Keratinocyte (primary cell): Measurements from ENCODE around the gene CASP3. TPM values are rescaled to one million over a fixed set of nuclear protein-coding genes. Genes with fewer than 3 reads are reported as not detected.

Experiments
- DNase-seq: peaks from one replicate; pipeline ENCODE4 v3.0.0-alpha.2; 2011; ENCODE audit warnings: low read depth, missing footprints, low spot score
- FAIRE-seq: peaks from 2 replicates; lab custom pipeline; 2011; peaks lifted over from hg19 to GRCh38; lab: Jason Lieb, UNC
- H2AFZ ChIP-seq: 2 replicates; pipeline ENCODE4 v1.6.0; 2012; ENCODE audit warnings: low read length, control low read depth, inconsistent platforms; ENCODE audit not compliant: control insufficient read depth
- H3K27ac ChIP-seq: 2 replicates; pipeline ENCODE4 v1.5.1; 2011; ENCODE audit warnings: low read length; ENCODE audit not compliant: control insufficient read depth, insufficient read depth
- H3K27me3 ChIP-seq: 3 replicates; pipeline ENCODE4 v1.6.0; 2011; ENCODE audit warnings: low read length; ENCODE audit not compliant: control insufficient read depth, insufficient read depth; ENCODE audit errors: extremely low read depth
- H3K36me3 ChIP-seq, 2 experiments: 2 replicates in 1 of 2; 3 replicates in 1 of 2; pipeline ENCODE4 v1.5.1; 2011; ENCODE audit warnings: low read length in 2 of 2, mild to moderate bottlenecking in 1 of 2; ENCODE audit not compliant: control insufficient read depth in 2 of 2, insufficient read depth in 2 of 2; ENCODE audit errors: extremely low read depth in 1 of 2
- H3K4me1 ChIP-seq: 3 replicates; pipeline ENCODE4 v1.5.1; 2011; ENCODE audit warnings: low read length; ENCODE audit not compliant: control insufficient read depth, insufficient read depth; ENCODE audit errors: extremely low read depth
- H3K4me2 ChIP-seq: 3 replicates; pipeline ENCODE4 v1.6.0; 2011; ENCODE audit warnings: low read depth, low read length; ENCODE audit not compliant: control insufficient read depth, insufficient read depth; ENCODE audit errors: extremely low read depth
- H3K4me3 ChIP-seq, 3 experiments: fragments of 200-600 bp in 1 of 3; sonication (generic) in 1 of 3; 2 replicates in 2 of 3; 3 replicates in 1 of 3; pipeline ENCODE4 v1.5.1; 2011 to 2016; ENCODE audit warnings: low read length in 3 of 3, mild to moderate bottlenecking in 3 of 3, control low read depth in 2 of 3, inconsistent platforms in 1 of 3, low read depth in 1 of 3, mixed read lengths in 1 of 3, mixed run types in 1 of 3, moderate library complexity in 1 of 3; ENCODE audit not compliant: control insufficient read depth in 2 of 3, insufficient read depth in 2 of 3; ENCODE audit errors: extremely low read depth in 1 of 3
- H3K79me2 ChIP-seq: 2 replicates; pipeline ENCODE4 v1.6.0; 2012; ENCODE audit warnings: low read length; ENCODE audit not compliant: control insufficient read depth, insufficient read depth
- H3K9ac ChIP-seq: 3 replicates; pipeline ENCODE4 v1.6.0; 2011; ENCODE audit warnings: low read length; ENCODE audit not compliant: control insufficient read depth, insufficient read depth; ENCODE audit errors: extremely low read depth
- H3K9me1 ChIP-seq: 3 replicates; pipeline ENCODE4 v1.6.0; 2011; ENCODE audit warnings: low read length; ENCODE audit not compliant: control insufficient read depth, insufficient read depth; ENCODE audit errors: extremely low read depth
- H3K9me3 ChIP-seq: 2 replicates; pipeline ENCODE4 v1.5.1; 2012; ENCODE audit warnings: low read depth, low read length; ENCODE audit not compliant: control insufficient read depth
- H4K20me1 ChIP-seq: 3 replicates; pipeline ENCODE4 v1.6.0; 2011; ENCODE audit warnings: low read length; ENCODE audit not compliant: control insufficient read depth, insufficient read depth; ENCODE audit errors: extremely low read depth
- EZH2 ChIP-seq: IDR thresholded peaks from one replicate; pipeline ENCODE4 v1.6.1; 2012; ENCODE audit warnings: inconsistent platforms, mild to moderate bottlenecking, low read length, moderate library complexity
- dilution Hi-C: fragments of 300-500 bp; cut with MboI; formaldehyde crosslinking; loops from one replicate; pipeline ENCODE4 v1.7.0; 2020; ENCODE audit warnings: low sequenced_read_pairs; ENCODE audit not compliant: extremely low pct_ligation_motif_present
- polyA plus RNA-seq, 5 experiments: library from polyadenylated mRNA; depleted of rRNA in 3 of 5; stranded (reverse) in 3 of 5; stranded (forward) in 1 of 5; unstranded in 1 of 5; fragments of >200 nt; gene quantifications; 1 replicate in 1 of 5; 2 replicates in 3 of 5; 3 replicates in 1 of 5; pipeline versions ENCODE4 v1.2.1 to v1.2.3, GENCODE V29; 2011 to 2012; ENCODE audit warnings: missing spikeins in 2 of 5, low read depth in 1 of 5, low replicate concordance in 1 of 5
- TF ChIP-seq, protein P1 (sequence below), 3 experiments: IDR thresholded peaks in 1 of 3; conservative IDR thresholded peaks in 1 of 3; optimal IDR thresholded peaks in 1 of 3; 2 replicates in 2 of 3; 3 replicates in 1 of 3; pipeline versions ENCODE3 to v1.5.1; 2011; ENCODE audit warnings: low read length in 3 of 3, mild to moderate bottlenecking in 3 of 3, moderate library complexity in 2 of 3, control low read depth in 1 of 3, inconsistent platforms in 1 of 3; ENCODE audit not compliant: insufficient read depth in 2 of 3; ENCODE audit errors: extremely low read depth in 1 of 3

CASP3 gene
- polyA plus RNA-seq, 1 donor (not counting 4 experiments of a cell fraction or from before 2014, with no cell fraction given): 51.1 TPM

DNA sequence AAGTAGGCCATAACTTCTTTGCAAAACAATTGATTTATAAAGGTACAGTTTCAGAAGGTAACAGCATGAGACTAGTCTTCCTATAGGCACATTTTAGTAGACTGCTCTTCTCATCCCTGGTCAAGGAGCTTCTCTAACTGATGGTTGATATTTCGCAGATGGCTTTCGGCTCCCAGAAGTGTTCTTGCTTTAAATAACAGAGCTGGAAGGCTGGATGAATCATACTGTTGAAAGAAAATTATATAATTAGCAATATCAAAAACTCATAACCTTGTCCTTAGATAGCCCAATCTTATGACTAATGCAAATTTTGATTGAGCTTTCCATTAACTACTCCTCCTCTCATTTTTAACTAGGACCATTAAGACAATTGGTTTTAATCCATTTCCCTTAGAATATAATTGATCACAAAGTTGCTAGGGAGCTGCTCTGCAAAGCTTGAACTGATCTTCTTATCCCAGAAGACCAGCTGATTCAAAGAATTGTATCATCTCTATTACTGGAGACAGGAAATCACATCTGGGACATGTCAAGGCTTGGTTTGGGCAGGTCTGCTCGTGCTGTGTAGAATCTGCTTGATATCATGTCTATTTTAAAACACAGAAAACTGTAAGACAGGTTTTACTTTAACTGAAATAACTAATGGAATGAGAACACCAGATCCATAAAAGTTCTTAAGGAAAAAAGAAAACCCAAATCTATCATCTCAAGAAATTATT, 46.1 kb upstream of the CASP3 start:
- Histone ChIP-seq H3K4me2 (peak overlapping the region; percentile 75), H3K9me3 (no peaks in the 10 kb centered on the region), H3K36me3 (peaks cover 0 to 5% of the 10 kb centered on the region in 2 experiments), H2AFZ (no peak overlapping the region), H3K79me2 (no peaks in the 10 kb centered on the region), H3K4me1 (peaks cover 18% of the 10 kb centered on the region), H3K27ac (peak overlapping the region; percentile 53), H3K9me1 (no peaks in the 10 kb centered on the region), H3K27me3 (no peaks in the 10 kb centered on the region), H3K9ac (peak overlapping the region; percentile 35), H4K20me1 (no peaks in the 10 kb centered on the region), H3K4me3 (peak overlapping the region in 1 of 3 experiments; percentile 43)
- peak; percentile 79 for DNase-seq
- FAIRE-seq: peak; percentile 99
- no peak for TF ChIP-seq EZH2
- TF ChIP-seq, protein P1, sequence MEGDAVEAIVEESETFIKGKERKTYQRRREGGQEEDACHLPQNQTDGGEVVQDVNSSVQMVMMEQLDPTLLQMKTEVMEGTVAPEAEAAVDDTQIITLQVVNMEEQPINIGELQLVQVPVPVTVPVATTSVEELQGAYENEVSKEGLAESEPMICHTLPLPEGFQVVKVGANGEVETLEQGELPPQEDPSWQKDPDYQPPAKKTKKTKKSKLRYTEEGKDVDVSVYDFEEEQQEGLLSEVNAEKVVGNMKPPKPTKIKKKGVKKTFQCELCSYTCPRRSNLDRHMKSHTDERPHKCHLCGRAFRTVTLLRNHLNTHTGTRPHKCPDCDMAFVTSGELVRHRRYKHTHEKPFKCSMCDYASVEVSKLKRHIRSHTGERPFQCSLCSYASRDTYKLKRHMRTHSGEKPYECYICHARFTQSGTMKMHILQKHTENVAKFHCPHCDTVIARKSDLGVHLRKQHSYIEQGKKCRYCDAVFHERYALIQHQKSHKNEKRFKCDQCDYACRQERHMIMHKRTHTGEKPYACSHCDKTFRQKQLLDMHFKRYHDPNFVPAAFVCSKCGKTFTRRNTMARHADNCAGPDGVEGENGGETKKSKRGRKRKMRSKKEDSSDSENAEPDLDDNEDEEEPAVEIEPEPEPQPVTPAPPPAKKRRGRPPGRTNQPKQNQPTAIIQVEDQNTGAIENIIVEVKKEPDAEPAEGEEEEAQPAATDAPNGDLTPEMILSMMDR (optimal IDR thresholded peaks at IDR 0.05 in 1 of 3, IDR thresholded peaks at IDR 0.05 in 1 of 3, conservative IDR thresholded peaks at IDR 0.05 in 1 of 3; ENCODE audit: extremely low read depth in 1 of 3, insufficient read depth in 2 of 3, low read length in 3 of 3): no peak
- dilution Hi-C loops: no loop called here

DNA sequence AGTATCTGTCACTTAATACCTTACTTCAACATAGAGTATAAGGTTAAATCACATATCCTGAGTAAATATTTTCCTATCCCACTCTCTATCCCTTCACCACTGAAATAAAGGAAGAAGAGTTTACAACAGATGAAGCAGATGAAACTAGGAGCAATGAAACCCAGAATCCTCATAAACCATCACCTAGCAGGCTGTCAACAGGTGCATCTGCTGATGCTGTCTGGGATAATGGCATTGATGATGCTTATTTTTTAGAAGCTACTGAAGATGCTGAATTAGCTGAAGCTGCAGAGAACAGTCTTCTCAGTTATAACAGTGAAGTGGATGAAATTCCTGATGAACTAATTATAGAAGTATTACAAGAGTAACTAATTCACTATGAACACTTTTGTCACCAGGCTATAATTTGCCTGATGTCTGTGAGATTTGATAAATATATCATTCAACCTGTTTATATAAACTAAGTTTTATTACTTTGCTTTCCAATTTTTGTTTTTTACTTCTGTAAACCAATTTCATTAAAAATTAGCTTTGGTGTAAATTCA, 45.2 kb upstream of the CASP3 start:
- Histone ChIP-seq H4K20me1 (no peaks in the 10 kb centered on the region), H3K4me3 (no peak overlapping the region), H3K4me2 (no peak overlapping the region), H3K9ac (no peak overlapping the region), H3K27me3 (no peaks in the 10 kb centered on the region), H3K36me3 (peaks cover 0 to 5% of the 10 kb centered on the region in 2 experiments), H3K9me1 (no peaks in the 10 kb centered on the region), H3K4me1 (peaks cover 24% of the 10 kb centered on the region), H3K27ac (no peak overlapping the region), H3K9me3 (no peaks in the 10 kb centered on the region), H3K79me2 (no peaks in the 10 kb centered on the region), H2AFZ (no peak overlapping the region)
- TF ChIP-seq EZH2: no peak
- TF ChIP-seq, protein P1 (optimal IDR thresholded peaks at IDR 0.05 in 1 of 3, IDR thresholded peaks at IDR 0.05 in 1 of 3, conservative IDR thresholded peaks at IDR 0.05 in 1 of 3; ENCODE audit: extremely low read depth in 1 of 3, insufficient read depth in 2 of 3, low read length in 3 of 3): no peak
- FAIRE-seq (no peak), DNase-seq (no peak)
- dilution Hi-C loops: no loop called here
